Endothelial cell of umbilical vein (primary cell): ENCODE data around the gene CEBPB.

Experiments
- CTCF ChIP-seq, 2 donors: IDR thresholded peaks; 1 replicate in 1 of 2; 2 replicates in 1 of 2; pipeline ENCODE4 v1.5.1; 2011; ENCODE audit warnings: low read length in 2 of 2, mild to moderate bottlenecking in 2 of 2, moderate library complexity in 2 of 2, control low read depth in 1 of 2, inconsistent platforms in 1 of 2, low read depth in 1 of 2; ENCODE audit not compliant: insufficient read depth in 1 of 2; ENCODE audit errors: extremely low read depth in 1 of 2
- MAX ChIP-seq: IDR thresholded peaks from 2 replicates; pipeline ENCODE4 v1.6.1; 2011; ENCODE audit not compliant: insufficient read depth, insufficient read length
- POLR2A ChIP-seq: IDR thresholded peaks from 2 replicates; pipeline ENCODE4 v1.6.1; 2012; ENCODE audit warnings: low read depth, mild to moderate bottlenecking, control low read depth, low read length
- POLR2AphosphoS5 ChIP-seq: IDR thresholded peaks from 2 replicates; pipeline ENCODE4 v1.6.1; 2012; ENCODE audit warnings: low read depth, mild to moderate bottlenecking, control low read depth, low read length, moderate library complexity; ENCODE audit not compliant: insufficient read depth

DNA sequence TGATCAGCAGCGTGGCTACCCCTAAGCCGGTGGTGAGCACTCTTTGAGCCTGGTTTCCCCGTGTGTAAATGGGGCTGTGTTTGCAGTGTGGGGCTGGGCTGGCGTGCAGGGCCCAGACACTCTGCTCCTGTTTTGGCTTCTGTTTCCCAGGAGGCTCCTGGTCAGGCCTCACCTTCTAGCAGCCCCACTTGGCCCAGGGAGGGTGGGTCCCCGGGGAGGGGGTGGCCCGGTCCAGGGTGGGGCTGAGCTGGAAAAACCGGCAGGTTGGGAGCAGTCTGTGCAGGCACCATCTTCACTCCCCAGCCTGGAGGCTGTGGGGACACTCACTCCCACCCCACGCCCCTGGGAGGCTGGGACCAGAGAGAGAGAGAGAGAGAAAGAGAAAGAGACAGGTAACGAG, 25.3 kb downstream of the CEBPB start:
- TF ChIP-seq MAX: no peak
- no peak for TF ChIP-seq POLR2A
- TF ChIP-seq POLR2AphosphoS5: no peak
- no peak for TF ChIP-seq CTCF (IDR thresholded peaks at IDR 0.05; ENCODE audit: extremely low read depth in 1 of 2, insufficient read depth in 1 of 2, low read depth in 1 of 2, low read length in 2 of 2)
